Loucy (cell line): ENCODE results near the gene ACP3.

Experiments
- H2AFZ ChIP-seq: fragments of 200-600 bp; sonication (generic); 2 replicates; pipeline ENCODE4 v1.6.0; 2016; ENCODE audit warnings: antibody characterized with exemption, mild to moderate bottlenecking, low read length, moderate library complexity
- H3F3A ChIP-seq: fragments of 200-600 bp; 2 replicates; pipeline ENCODE4 v1.6.0; 2016; ENCODE audit warnings: antibody characterized with exemption, low read depth, mild to moderate bottlenecking
- H3K27me3 ChIP-seq: fragments of 200-600 bp; sonication (generic); 2 replicates; pipeline ENCODE4 v1.6.1; 2014; ENCODE audit warnings: low read length, mild to moderate bottlenecking; ENCODE audit not compliant: insufficient read depth, poor library complexity, severe bottlenecking
- H3K36me3 ChIP-seq: fragments of 200-600 bp; sonication (generic); 2 replicates; pipeline ENCODE4 v1.6.1; 2016; ENCODE audit warnings: low read length; ENCODE audit not compliant: insufficient read depth
- H3K4me1 ChIP-seq: fragments of 200-600 bp; sonication (generic); 2 replicates; pipeline ENCODE4 v1.5.1; 2014; ENCODE audit warnings: low read length, mild to moderate bottlenecking; ENCODE audit not compliant: insufficient read depth, poor library complexity, severe bottlenecking
- H3K4me2 ChIP-seq: fragments of 200-600 bp; sonication (generic); 2 replicates; pipeline ENCODE4 v1.6.0; 2014; ENCODE audit warnings: antibody characterized with exemption, low read length, low read depth, mild to moderate bottlenecking; ENCODE audit not compliant: poor library complexity, severe bottlenecking
- H3K4me3 ChIP-seq: fragments of 200-600 bp; sonication (generic); 2 replicates; pipeline ENCODE4 v1.5.1; 2014; ENCODE audit warnings: low read length, mild to moderate bottlenecking, mixed read lengths; ENCODE audit not compliant: poor library complexity, severe bottlenecking
- H3K79me2 ChIP-seq: fragments of 200-600 bp; sonication (generic); 2 replicates; pipeline ENCODE4 v1.6.1; 2014; ENCODE audit warnings: low read length; ENCODE audit not compliant: insufficient read depth
- H3K9ac ChIP-seq: fragments of 200-600 bp; sonication (generic); 2 replicates; pipeline ENCODE4 v1.6.0; 2014; ENCODE audit warnings: mild to moderate bottlenecking, low read depth, low read length, moderate library complexity; ENCODE audit not compliant: poor library complexity, severe bottlenecking
- H3K9me2 ChIP-seq: fragments of 200-600 bp; sonication (generic); replicated peaks from 2 replicates; pipeline ENCODE4 v1.6.1; 2016; ENCODE audit warnings: low read depth, low read length, mixed read lengths
- H3K9me3 ChIP-seq: fragments of 200-600 bp; sonication (generic); 2 replicates; pipeline ENCODE4 v1.6.1; 2014; ENCODE audit warnings: mild to moderate bottlenecking, antibody characterized with exemption, low read length, low read depth; ENCODE audit not compliant: insufficient read depth
- H4K20me1 ChIP-seq: fragments of 200-600 bp; sonication (generic); 2 replicates; pipeline ENCODE4 v1.6.0; 2014; ENCODE audit warnings: antibody characterized with exemption, low read length, mild to moderate bottlenecking; ENCODE audit not compliant: insufficient read depth, poor library complexity, severe bottlenecking
- EZH2phosphoT487 ChIP-seq: fragments of 200-600 bp; IDR thresholded peaks from 2 replicates; pipeline ENCODE4 v1.6.1; 2018; ENCODE audit warnings: antibody characterized with exemption, mild to moderate bottlenecking, moderate library complexity, borderline replicate concordance
- TF ChIP-seq, protein P1 (sequence below): fragments of 200-600 bp; sonication (generic); conservative IDR thresholded peaks from 2 replicates; pipeline ENCODE4 v1.5.1; 2014; ENCODE audit warnings: mild to moderate bottlenecking, antibody characterized with exemption, low read length

ACP3 gene

DNA sequence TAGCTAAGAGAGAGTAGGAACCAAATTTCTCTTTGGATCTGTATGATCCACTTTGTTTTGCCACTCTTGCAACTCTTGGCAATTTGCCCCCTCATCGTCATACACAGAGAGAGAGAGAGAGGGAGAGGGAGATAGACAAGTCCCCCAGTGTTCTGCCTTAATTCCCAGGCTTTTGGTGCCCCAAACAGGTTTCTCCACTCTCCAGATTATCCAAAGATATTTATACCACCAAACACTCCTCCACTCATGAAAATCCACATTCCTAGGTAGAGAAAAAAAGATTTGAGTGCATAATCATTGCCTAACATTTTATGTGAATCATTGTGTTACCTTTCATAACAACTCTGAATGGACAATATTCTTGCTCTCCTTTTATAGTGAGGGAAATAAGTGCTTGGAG is 15.3 kb downstream of the ACP3 start:
- no peak overlapping the region for H3K9ac ChIP-seq
- no peaks in the 10 kb centered on the region for H3K9me3 ChIP-seq
- no peak overlapping the region for H2AFZ ChIP-seq
- no peak overlapping the region for H3K4me3 ChIP-seq
- no peaks in the 10 kb centered on the region for H4K20me1 ChIP-seq
- H3K4me1 ChIP-seq: no peaks in the 10 kb centered on the region
- no peak overlapping the region for H3K4me2 ChIP-seq
- H3K27me3 ChIP-seq: no peaks in the 10 kb centered on the region
- no peaks in the 10 kb centered on the region for H3K79me2 ChIP-seq
- no peak for TF ChIP-seq EZH2phosphoT487
- TF ChIP-seq, protein P1, sequence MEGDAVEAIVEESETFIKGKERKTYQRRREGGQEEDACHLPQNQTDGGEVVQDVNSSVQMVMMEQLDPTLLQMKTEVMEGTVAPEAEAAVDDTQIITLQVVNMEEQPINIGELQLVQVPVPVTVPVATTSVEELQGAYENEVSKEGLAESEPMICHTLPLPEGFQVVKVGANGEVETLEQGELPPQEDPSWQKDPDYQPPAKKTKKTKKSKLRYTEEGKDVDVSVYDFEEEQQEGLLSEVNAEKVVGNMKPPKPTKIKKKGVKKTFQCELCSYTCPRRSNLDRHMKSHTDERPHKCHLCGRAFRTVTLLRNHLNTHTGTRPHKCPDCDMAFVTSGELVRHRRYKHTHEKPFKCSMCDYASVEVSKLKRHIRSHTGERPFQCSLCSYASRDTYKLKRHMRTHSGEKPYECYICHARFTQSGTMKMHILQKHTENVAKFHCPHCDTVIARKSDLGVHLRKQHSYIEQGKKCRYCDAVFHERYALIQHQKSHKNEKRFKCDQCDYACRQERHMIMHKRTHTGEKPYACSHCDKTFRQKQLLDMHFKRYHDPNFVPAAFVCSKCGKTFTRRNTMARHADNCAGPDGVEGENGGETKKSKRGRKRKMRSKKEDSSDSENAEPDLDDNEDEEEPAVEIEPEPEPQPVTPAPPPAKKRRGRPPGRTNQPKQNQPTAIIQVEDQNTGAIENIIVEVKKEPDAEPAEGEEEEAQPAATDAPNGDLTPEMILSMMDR: no peak
- no peaks in the 10 kb centered on the region for H3K9me2 ChIP-seq
- no peaks in the 10 kb centered on the region for H3F3A ChIP-seq
- H3K36me3 ChIP-seq: no peaks in the 10 kb centered on the region

DNA sequence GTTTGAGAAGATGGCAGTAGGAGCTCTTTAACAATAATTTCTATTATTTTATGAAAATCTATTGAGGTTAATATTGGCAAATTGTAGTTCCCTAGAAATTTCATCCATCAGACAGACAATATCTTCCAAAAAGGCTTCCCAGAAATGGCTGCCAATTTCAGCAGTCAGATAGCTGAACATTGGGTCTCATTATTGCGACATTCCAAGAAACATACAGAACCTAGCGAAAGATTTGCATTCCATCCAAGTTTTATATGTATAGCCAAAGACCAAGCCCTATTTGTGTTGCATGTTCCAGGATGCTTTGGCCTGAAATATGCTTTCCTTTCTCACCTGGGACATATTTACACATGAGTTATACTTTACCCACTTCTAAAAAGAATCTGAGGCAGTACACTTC is 24.5 kb downstream of the ACP3 start:
- no peak overlapping the region for H3K4me2 ChIP-seq
- no peak overlapping the region for H2AFZ ChIP-seq
- no peaks in the 10 kb centered on the region for H3K9me3 ChIP-seq
- TF ChIP-seq EZH2phosphoT487: no peak
- TF ChIP-seq, protein P1: no peak
- no peak overlapping the region for H3K4me3 ChIP-seq
- no peaks in the 10 kb centered on the region for H3K79me2 ChIP-seq
- H4K20me1 ChIP-seq: no peaks in the 10 kb centered on the region
- no peaks in the 10 kb centered on the region for H3F3A ChIP-seq
- H3K9me2 ChIP-seq: no peaks in the 10 kb centered on the region
- H3K4me1 ChIP-seq: peaks cover 3% of the 10 kb centered on the region
- H3K27me3 ChIP-seq: no peaks in the 10 kb centered on the region
- no peak overlapping the region for H3K9ac ChIP-seq
- no peaks in the 10 kb centered on the region for H3K36me3 ChIP-seq

DNA sequence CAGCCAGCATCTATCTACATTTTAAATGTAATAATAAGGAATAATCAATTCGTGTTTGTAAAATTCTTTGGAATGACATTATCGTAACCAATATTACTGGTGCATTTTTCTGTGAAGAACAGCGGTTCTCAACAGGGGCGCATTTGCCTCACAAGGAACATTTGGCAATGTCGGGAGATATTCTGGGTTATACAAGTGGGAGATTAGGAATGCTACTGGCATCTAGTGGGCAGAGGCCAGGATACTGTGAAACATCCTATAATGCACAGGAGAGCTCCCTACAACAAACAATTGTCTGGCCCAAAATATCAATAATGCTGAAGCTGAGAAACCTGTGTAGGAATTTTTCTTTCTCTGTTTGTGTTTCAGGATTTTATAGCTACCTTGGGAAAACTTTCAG is 25.0 kb downstream of the ACP3 start:
- H3K36me3 ChIP-seq: no peaks in the 10 kb centered on the region
- no peaks in the 10 kb centered on the region for H3K79me2 ChIP-seq
- H4K20me1 ChIP-seq: no peaks in the 10 kb centered on the region
- no peak overlapping the region for H3K4me2 ChIP-seq
- TF ChIP-seq, protein P1: no peak
- TF ChIP-seq EZH2phosphoT487: no peak
- H3K9ac ChIP-seq: no peak overlapping the region
- no peak overlapping the region for H2AFZ ChIP-seq
- peaks cover 3% of the 10 kb centered on the region for H3K4me1 ChIP-seq
- H3K9me2 ChIP-seq: no peaks in the 10 kb centered on the region
- no peaks in the 10 kb centered on the region for H3F3A ChIP-seq
- no peaks in the 10 kb centered on the region for H3K9me3 ChIP-seq
- H3K27me3 ChIP-seq: no peaks in the 10 kb centered on the region
- H3K4me3 ChIP-seq: no peak overlapping the region
